Neural cell (in vitro differentiated cells): ENCODE results near the gene NFIA.

ENCODE experiments used
- POLR2AphosphoS5 ChIP-seq: IDR thresholded peaks from 2 replicates; pipeline ENCODE4 v1.6.1; 2012
- TF ChIP-seq, protein P1 (sequence below): fragments of 450-650 bp; IDR thresholded peaks from 2 replicates; pipeline ENCODE4 v1.5.1; 2014; ENCODE audit warnings: antibody characterized with exemption, mild to moderate bottlenecking, moderate library complexity; ENCODE audit not compliant: poor library complexity, severe bottlenecking

DNA sequence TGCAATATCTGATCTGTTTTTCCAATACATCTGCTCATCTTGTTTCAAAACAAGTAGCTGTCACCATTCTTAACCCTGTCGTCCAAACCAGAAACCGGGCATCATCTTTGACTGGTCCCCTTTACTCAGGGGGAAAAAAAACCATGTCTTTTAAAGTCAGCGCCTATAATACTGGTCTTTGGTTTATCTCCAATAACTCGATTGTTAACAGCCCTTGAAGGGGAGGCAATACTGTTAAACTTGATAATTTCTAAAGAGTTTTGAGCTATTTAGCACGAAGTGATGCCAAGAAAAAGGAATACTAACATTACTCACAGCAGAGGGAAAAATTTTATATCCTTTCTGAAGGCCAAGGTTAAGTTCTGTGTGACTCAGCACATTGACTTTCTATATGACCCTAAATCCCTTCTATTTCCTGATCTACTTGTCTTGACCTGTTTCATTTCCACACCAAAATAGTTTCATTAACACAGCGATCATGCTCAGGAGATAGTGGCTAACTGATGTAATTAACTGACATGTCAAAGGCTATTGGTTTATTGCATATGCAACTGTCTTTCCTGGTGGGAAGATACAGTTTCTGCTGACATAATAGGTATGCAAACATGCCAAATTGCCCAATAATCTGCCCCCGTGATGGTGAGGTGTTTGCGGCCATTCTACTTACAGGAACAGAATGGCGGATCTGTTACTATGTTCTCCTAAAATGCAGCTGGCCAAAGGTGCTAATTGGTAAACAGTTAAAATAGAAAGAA is 59.1 kb downstream of the NFIA start:
- TF ChIP-seq, protein P1, sequence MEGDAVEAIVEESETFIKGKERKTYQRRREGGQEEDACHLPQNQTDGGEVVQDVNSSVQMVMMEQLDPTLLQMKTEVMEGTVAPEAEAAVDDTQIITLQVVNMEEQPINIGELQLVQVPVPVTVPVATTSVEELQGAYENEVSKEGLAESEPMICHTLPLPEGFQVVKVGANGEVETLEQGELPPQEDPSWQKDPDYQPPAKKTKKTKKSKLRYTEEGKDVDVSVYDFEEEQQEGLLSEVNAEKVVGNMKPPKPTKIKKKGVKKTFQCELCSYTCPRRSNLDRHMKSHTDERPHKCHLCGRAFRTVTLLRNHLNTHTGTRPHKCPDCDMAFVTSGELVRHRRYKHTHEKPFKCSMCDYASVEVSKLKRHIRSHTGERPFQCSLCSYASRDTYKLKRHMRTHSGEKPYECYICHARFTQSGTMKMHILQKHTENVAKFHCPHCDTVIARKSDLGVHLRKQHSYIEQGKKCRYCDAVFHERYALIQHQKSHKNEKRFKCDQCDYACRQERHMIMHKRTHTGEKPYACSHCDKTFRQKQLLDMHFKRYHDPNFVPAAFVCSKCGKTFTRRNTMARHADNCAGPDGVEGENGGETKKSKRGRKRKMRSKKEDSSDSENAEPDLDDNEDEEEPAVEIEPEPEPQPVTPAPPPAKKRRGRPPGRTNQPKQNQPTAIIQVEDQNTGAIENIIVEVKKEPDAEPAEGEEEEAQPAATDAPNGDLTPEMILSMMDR = no peak
- no peak for TF ChIP-seq POLR2AphosphoS5
